CD4-positive, alpha-beta T cell (primary cell): Measurements from ENCODE around the gene SLC44A5. TPM values are rescaled to one million over a fixed set of nuclear protein-coding genes. Genes with fewer than 3 reads are reported as not detected.

Source experiments
- ATAC-seq: fragments of 200-7000 bp; cut with Tn5 transposase; one replicate; pipeline ENCODE4 v1.10.0; 2022; ENCODE audit warnings: mild to moderate bottlenecking; ENCODE audit not compliant: poor library complexity
- CTCF ChIA-PET: fragments of 350-600 bp; sonication (Branson Sonifier 250); formaldehyde crosslinking; loops from one replicate; lab custom pipeline; 2021; ENCODE audit warnings: antibody characterized with exemption, inconsistent platforms; lab: Charles Lee
- POLR2A ChIA-PET: fragments of 350-600 bp; sonication (Branson Sonifier 250); formaldehyde crosslinking; loops from one replicate; lab custom pipeline; 2021; ENCODE audit warnings: antibody characterized with exemption, inconsistent platforms; lab: Charles Lee
- DNase-seq, 14 experiments: peaks; one replicate each; pipeline ENCODE4 v3.0.0-alpha.2; 2013 to 2020; ENCODE audit warnings: mixed read lengths in 2 of 14
- H3K27ac ChIP-seq, 2 donors: one replicate each; pipeline versions ENCODE4 v1.5.1 to v1.7.0; 2013; ENCODE audit warnings: low read length in 2 of 2, low read depth in 1 of 2, mild to moderate bottlenecking in 1 of 2
- H3K27me3 ChIP-seq, 2 experiments: 1 replicate in 1 of 2; 2 replicates in 1 of 2; pipeline versions ENCODE4 v1.6.1 to v1.7.0; 2013; ENCODE audit warnings: low read length in 2 of 2, control low read depth in 1 of 2, mild to moderate bottlenecking in 1 of 2, moderate library complexity in 1 of 2; ENCODE audit not compliant: insufficient read depth in 2 of 2, control insufficient read depth in 1 of 2
- H3K36me3 ChIP-seq: one replicate; pipeline ENCODE4 v1.6.1; 2013; ENCODE audit warnings: low read length, control low read depth; ENCODE audit not compliant: insufficient read depth
- H3K4me1 ChIP-seq: one replicate; pipeline ENCODE4 v1.6.1; 2013; ENCODE audit warnings: low read length, control low read depth; ENCODE audit not compliant: insufficient read depth
- H3K4me3 ChIP-seq: one replicate; pipeline ENCODE4 v1.5.1; 2013; ENCODE audit warnings: mild to moderate bottlenecking, low read length, moderate library complexity
- H3K9me3 ChIP-seq, 2 experiments: 1 replicate in 1 of 2; 2 replicates in 1 of 2; pipeline versions ENCODE4 v1.6.1 to v1.7.0; 2013; ENCODE audit warnings: low read length in 2 of 2, mild to moderate bottlenecking in 2 of 2, control low read depth in 1 of 2, moderate library complexity in 1 of 2; ENCODE audit not compliant: control insufficient read depth in 1 of 2, insufficient read depth in 1 of 2
- H3K27ac Mint-ChIP-seq: one replicate; pipeline ENCODE4 v1.8.0; 2020; ENCODE audit warnings: mixed read lengths
- H3K27me3 Mint-ChIP-seq: one replicate; pipeline ENCODE4 v1.8.0; 2021; ENCODE audit warnings: mixed read lengths
- H3K36me3 Mint-ChIP-seq: one replicate; pipeline ENCODE4 v1.8.0; 2021; ENCODE audit warnings: low read depth, mixed read lengths
- H3K4me1 Mint-ChIP-seq: one replicate; pipeline ENCODE4 v1.8.0; 2021; ENCODE audit warnings: low read depth, mixed read lengths
- H3K4me3 Mint-ChIP-seq: one replicate; pipeline ENCODE4 v1.8.0; 2020; ENCODE audit warnings: mild to moderate bottlenecking, mixed read lengths
- H3K9me3 Mint-ChIP-seq: one replicate; pipeline ENCODE4 v1.8.0; 2020; ENCODE audit warnings: mixed read lengths
- intact Hi-C, 2 experiments: fragments of 100-400 bp; cut with DNase I in 1 of 2; cut with micrococcal nuclease in 1 of 2; formaldehyde crosslinking; loops; one replicate each; pipeline versions ENCODE4 v1.15.1 to v1.9.0; 2023 to 2025; cut with DNase I, micrococcal nuclease
- total RNA-seq, 174 experiments: library from RNA in 2 of 174; stranded (reverse) in 2 of 174; gene quantifications; one replicate each; pipeline ENCODE4 v1.2.3 and lab custom pipeline; 2021 to 2026
- TF ChIP-seq, protein P1 (sequence below): fragments of 200-600 bp; IDR thresholded peaks from one replicate; pipeline ENCODE4 v1.8.0; 2022; ENCODE audit warnings: antibody characterized with exemption, mild to moderate bottlenecking

Gene SLC44A5
- total RNA-seq, 2 experiments from 2014 or later, result not detected

DNA sequence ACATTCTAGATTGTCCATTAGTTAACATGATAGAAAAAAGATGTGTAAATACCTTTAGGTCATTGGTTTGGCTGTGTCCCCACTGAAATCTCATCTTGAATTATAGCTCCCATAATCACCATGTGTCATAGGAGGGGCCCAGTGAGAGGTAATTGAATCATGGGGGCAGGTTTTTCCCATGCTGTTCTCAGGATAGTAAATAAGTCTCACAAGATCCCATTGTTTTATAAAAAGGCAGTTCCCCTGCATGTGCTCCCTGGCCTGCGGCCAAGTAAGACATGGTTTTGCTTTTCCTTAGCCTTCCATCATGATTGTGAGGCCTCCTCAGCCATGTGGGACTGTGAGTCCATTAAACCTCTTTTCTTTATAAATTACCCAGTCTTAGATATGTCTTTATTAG, 32.5 kb upstream of the SLC44A5 start:
- DNase-seq, result no peak
- no peaks in the 10 kb centered on the region for H3K4me1 Mint-ChIP-seq
- Histone ChIP-seq H3K27me3 (no peaks in the 10 kb centered on the region), H3K9me3 (peaks cover 0 to 8% of the 10 kb centered on the region in 2 experiments), H3K36me3 (no peaks in the 10 kb centered on the region), H3K4me3 (no peak overlapping the region), H3K4me1 (no peaks in the 10 kb centered on the region), H3K27ac (no peak overlapping the region)
- intact Hi-C loops, result no loop called here
- ChIA-PET POLR2A (no interaction called here), CTCF (no interaction called here)
- no peak for ATAC-seq
- no peaks in the 10 kb centered on the region for H3K9me3 Mint-ChIP-seq
- H3K27ac Mint-ChIP-seq, result no peak overlapping the region
- H3K4me3 Mint-ChIP-seq, result no peak overlapping the region
- no peaks in the 10 kb centered on the region for H3K36me3 Mint-ChIP-seq
- TF ChIP-seq, protein P1, sequence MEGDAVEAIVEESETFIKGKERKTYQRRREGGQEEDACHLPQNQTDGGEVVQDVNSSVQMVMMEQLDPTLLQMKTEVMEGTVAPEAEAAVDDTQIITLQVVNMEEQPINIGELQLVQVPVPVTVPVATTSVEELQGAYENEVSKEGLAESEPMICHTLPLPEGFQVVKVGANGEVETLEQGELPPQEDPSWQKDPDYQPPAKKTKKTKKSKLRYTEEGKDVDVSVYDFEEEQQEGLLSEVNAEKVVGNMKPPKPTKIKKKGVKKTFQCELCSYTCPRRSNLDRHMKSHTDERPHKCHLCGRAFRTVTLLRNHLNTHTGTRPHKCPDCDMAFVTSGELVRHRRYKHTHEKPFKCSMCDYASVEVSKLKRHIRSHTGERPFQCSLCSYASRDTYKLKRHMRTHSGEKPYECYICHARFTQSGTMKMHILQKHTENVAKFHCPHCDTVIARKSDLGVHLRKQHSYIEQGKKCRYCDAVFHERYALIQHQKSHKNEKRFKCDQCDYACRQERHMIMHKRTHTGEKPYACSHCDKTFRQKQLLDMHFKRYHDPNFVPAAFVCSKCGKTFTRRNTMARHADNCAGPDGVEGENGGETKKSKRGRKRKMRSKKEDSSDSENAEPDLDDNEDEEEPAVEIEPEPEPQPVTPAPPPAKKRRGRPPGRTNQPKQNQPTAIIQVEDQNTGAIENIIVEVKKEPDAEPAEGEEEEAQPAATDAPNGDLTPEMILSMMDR, result no peak
- peaks cover 9% of the 10 kb centered on the region for H3K27me3 Mint-ChIP-seq

DNA sequence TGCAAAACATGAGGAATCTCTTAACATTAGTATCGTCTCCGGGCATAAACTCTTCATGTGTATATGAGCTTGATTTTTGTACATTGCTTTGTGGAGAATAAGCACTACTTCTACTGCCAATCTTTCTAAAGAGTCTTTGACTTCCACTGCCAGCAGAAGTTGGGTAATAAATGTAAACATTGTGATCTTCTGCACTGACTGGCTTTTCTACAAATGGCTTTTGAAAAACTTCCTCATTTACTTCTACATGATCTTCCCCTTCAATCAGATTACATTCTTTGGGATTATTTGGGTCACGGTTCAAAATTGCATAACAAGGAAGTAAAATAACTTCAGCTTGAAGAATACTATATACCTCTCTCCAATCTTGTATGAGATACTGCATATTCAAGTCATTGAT, 30.4 kb upstream of the SLC44A5 start:
- Histone ChIP-seq H3K9me3 (no peaks in the 10 kb centered on the region), H3K36me3 (no peaks in the 10 kb centered on the region), H3K4me3 (no peak overlapping the region), H3K27ac (no peak overlapping the region), H3K4me1 (no peaks in the 10 kb centered on the region), H3K27me3 (no peaks in the 10 kb centered on the region)
- Mint-ChIP-seq H3K27ac (no peak overlapping the region), H3K4me3 (no peak overlapping the region), H3K9me3 (no peaks in the 10 kb centered on the region), H3K4me1 (no peaks in the 10 kb centered on the region), H3K27me3 (peaks cover 9% of the 10 kb centered on the region), H3K36me3 (no peaks in the 10 kb centered on the region)
- intact Hi-C loops, result no loop called here
- ATAC-seq (no peak), DNase-seq (no peak)
- CTCF ChIA-PET, result no interaction called here
- POLR2A ChIA-PET, result no interaction called here
- TF ChIP-seq, protein P1, result no peak

DNA sequence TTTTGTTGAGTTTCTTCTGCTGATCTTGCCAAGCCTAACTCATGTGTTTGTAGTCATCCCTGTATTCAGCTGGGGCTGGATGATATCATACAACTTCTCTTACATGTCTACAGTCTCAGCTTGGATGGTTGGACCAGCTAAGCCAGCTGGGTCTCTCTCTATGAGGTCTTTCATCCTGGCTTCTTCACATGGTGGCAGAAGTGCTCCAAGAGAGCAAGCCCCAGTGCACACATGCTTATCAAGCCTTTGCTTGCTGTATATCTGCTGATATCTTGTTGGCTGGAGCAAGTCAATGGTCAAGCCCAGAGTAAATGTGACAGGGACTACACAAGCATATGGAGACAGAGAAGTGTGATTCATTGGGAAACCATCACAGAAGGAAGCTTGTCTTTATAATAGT, 29.2 kb upstream of the SLC44A5 start:
- H3K27ac Mint-ChIP-seq, result no peak overlapping the region
- no peak overlapping the region for H3K27ac ChIP-seq
- TF ChIP-seq, protein P1, result no peak
- DNase-seq (no peak), ATAC-seq (no peak)
- H3K4me3 Mint-ChIP-seq, result no peak overlapping the region
- no peaks in the 10 kb centered on the region for H3K4me1 Mint-ChIP-seq
- intact Hi-C loops, result no loop called here
- no peaks in the 10 kb centered on the region for H3K4me1 ChIP-seq
- CTCF ChIA-PET, result no interaction called here
- H3K36me3 ChIP-seq, result no peaks in the 10 kb centered on the region
- no peaks in the 10 kb centered on the region for H3K27me3 ChIP-seq
- peaks cover 9% of the 10 kb centered on the region for H3K27me3 Mint-ChIP-seq
- no peaks in the 10 kb centered on the region for H3K9me3 ChIP-seq
- no peaks in the 10 kb centered on the region for H3K36me3 Mint-ChIP-seq
- POLR2A ChIA-PET, result no interaction called here
- H3K4me3 ChIP-seq, result no peak overlapping the region
- H3K9me3 Mint-ChIP-seq, result no peaks in the 10 kb centered on the region
